Measurements from ENCODE around the gene ATP9A. TPM values are rescaled to one million over a fixed set of nuclear protein-coding genes. Genes with fewer than 3 reads are reported as not detected.

Gene ATP9A
- polyA plus RNA-seq, 1 of the 3 experiments (the other 2 are of a cell fraction) = 11.0 TPM

DNA sequence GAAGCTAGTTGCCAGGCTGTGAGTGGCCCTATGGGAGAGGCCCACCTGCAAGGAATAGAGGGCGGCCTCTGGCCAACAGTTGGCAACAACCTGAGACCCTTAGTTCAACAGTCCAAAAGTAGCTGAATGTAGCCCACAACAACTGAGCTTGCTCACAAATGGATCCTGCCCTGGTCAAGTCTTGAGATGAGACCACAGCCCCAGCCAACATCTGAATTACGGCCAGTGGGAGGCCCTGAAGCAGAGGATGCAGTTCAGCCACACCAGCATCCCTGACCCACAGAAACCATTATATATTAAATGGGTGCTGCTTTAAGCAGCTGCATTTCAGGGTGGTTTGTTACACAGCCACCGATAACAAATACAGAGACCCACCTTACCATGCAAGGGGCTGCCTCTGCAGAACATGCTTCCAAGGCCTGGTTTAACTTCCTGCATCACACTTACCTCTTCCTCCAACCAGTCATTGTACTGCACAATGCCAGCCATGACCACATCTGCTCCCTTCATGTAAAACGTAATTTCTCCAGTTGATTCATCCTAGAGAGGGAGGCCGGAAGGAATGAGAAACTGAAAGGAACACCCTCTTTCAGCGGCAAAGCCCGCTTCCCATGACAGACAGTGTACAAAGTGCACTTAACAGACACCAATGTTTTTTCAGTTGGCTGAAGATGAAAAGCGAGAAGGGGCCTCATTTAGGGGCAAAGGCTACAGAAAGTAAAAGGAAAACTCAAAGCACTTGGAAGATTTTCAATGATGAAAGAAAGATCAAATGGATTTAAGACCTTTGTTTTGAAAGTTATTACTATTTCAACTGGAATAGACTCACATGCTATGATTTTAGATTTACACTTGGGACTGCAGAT lies 139.4 kb downstream of the ATP9A start (continued):
- TF ChIP-seq, protein P1, sequence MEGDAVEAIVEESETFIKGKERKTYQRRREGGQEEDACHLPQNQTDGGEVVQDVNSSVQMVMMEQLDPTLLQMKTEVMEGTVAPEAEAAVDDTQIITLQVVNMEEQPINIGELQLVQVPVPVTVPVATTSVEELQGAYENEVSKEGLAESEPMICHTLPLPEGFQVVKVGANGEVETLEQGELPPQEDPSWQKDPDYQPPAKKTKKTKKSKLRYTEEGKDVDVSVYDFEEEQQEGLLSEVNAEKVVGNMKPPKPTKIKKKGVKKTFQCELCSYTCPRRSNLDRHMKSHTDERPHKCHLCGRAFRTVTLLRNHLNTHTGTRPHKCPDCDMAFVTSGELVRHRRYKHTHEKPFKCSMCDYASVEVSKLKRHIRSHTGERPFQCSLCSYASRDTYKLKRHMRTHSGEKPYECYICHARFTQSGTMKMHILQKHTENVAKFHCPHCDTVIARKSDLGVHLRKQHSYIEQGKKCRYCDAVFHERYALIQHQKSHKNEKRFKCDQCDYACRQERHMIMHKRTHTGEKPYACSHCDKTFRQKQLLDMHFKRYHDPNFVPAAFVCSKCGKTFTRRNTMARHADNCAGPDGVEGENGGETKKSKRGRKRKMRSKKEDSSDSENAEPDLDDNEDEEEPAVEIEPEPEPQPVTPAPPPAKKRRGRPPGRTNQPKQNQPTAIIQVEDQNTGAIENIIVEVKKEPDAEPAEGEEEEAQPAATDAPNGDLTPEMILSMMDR (IDR thresholded peaks at IDR 0.05) = no peak
- TF ChIP-seq SMC3 (IDR thresholded peaks at IDR 0.05; ENCODE audit: low read depth, low read length) (no peak), POLR2AphosphoS5 (IDR thresholded peaks at IDR 0.05; ENCODE audit: low read depth, low read length) (no peak), MEF2A (IDR thresholded peaks at IDR 0.05; ENCODE audit: borderline replicate concordance, low read depth) (no peak), MXI1 (IDR thresholded peaks at IDR 0.05; ENCODE audit: low read depth, low read length) (no peak), RCOR1 (IDR thresholded peaks at IDR 0.05; ENCODE audit: low read length) (no peak), GABPA (IDR thresholded peaks at IDR 0.05; ENCODE audit: low read depth) (no peak)

DNA sequence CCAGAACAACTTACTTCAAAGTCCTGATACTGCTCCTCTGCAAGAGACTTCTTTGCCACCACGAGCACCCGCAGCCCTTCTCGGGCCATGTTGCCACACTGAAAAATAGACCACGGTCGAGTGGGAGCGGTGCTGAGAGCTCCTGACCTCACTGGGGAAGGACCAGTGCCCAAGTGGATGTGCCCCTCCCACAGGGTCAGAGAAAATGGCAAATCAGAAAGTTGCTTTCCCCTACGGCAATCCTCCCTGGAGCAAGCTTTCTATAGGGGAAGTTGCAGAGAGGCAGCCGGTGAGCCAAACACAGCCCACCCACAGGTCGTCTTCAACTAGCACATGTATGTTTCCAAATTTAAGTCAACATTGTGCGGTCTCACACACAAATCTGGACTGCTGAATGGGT lies 140.6 kb downstream of the ATP9A start:
- TF ChIP-seq, protein P2, sequence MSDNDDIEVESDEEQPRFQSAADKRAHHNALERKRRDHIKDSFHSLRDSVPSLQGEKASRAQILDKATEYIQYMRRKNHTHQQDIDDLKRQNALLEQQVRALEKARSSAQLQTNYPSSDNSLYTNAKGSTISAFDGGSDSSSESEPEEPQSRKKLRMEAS (IDR thresholded peaks at IDR 0.05; ENCODE audit: low read depth) = no peak
- TF ChIP-seq MXI1 (IDR thresholded peaks at IDR 0.05; ENCODE audit: low read depth, low read length) (no peak), NRF1 (IDR thresholded peaks at IDR 0.05; ENCODE audit: low read depth, low read length) (no peak), FOXJ3 (CRISPR knock-in tag; IDR thresholded peaks at IDR 0.05) (no peak), MEF2A (IDR thresholded peaks at IDR 0.05; ENCODE audit: borderline replicate concordance, low read depth) (no peak), FOSL2 (IDR thresholded peaks at IDR 0.05; ENCODE audit: borderline replicate concordance, low read depth) (no peak), FOXM1 (IDR thresholded peaks at IDR 0.05; ENCODE audit: low read depth) (no peak)
- TF ChIP-seq, protein P3, sequence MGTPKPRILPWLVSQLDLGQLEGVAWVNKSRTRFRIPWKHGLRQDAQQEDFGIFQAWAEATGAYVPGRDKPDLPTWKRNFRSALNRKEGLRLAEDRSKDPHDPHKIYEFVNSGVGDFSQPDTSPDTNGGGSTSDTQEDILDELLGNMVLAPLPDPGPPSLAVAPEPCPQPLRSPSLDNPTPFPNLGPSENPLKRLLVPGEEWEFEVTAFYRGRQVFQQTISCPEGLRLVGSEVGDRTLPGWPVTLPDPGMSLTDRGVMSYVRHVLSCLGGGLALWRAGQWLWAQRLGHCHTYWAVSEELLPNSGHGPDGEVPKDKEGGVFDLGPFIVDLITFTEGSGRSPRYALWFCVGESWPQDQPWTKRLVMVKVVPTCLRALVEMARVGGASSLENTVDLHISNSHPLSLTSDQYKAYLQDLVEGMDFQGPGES (IDR thresholded peaks at IDR 0.05; ENCODE audit: low read depth, low read length) = no peak
- TF ChIP-seq, protein P4, sequence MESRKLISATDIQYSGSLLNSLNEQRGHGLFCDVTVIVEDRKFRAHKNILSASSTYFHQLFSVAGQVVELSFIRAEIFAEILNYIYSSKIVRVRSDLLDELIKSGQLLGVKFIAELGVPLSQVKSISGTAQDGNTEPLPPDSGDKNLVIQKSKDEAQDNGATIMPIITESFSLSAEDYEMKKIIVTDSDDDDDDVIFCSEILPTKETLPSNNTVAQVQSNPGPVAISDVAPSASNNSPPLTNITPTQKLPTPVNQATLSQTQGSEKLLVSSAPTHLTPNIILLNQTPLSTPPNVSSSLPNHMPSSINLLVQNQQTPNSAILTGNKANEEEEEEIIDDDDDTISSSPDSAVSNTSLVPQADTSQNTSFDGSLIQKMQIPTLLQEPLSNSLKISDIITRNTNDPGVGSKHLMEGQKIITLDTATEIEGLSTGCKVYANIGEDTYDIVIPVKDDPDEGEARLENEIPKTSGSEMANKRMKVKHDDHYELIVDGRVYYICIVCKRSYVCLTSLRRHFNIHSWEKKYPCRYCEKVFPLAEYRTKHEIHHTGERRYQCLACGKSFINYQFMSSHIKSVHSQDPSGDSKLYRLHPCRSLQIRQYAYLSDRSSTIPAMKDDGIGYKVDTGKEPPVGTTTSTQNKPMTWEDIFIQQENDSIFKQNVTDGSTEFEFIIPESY (IDR thresholded peaks at IDR 0.05; ENCODE audit: borderline replicate concordance, low read depth) = no peak
- TF ChIP-seq, protein P5, sequence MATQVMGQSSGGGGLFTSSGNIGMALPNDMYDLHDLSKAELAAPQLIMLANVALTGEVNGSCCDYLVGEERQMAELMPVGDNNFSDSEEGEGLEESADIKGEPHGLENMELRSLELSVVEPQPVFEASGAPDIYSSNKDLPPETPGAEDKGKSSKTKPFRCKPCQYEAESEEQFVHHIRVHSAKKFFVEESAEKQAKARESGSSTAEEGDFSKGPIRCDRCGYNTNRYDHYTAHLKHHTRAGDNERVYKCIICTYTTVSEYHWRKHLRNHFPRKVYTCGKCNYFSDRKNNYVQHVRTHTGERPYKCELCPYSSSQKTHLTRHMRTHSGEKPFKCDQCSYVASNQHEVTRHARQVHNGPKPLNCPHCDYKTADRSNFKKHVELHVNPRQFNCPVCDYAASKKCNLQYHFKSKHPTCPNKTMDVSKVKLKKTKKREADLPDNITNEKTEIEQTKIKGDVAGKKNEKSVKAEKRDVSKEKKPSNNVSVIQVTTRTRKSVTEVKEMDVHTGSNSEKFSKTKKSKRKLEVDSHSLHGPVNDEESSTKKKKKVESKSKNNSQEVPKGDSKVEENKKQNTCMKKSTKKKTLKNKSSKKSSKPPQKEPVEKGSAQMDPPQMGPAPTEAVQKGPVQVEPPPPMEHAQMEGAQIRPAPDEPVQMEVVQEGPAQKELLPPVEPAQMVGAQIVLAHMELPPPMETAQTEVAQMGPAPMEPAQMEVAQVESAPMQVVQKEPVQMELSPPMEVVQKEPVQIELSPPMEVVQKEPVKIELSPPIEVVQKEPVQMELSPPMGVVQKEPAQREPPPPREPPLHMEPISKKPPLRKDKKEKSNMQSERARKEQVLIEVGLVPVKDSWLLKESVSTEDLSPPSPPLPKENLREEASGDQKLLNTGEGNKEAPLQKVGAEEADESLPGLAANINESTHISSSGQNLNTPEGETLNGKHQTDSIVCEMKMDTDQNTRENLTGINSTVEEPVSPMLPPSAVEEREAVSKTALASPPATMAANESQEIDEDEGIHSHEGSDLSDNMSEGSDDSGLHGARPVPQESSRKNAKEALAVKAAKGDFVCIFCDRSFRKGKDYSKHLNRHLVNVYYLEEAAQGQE (IDR thresholded peaks at IDR 0.05; ENCODE audit: low read depth, low read length) = no peak
- TF ChIP-seq, protein P1 (IDR thresholded peaks at IDR 0.05) = no peak
- no peak overlapping the region for H3K4me2 ChIP-seq
- H3K36me3 ChIP-seq (replicated peaks in 1 of 2; ENCODE audit: control insufficient read depth in 1 of 2, insufficient read depth in 2 of 2, low read length in 1 of 2) = no peaks in the 10 kb centered on the region
- ChIA-PET CTCF (interaction anchor here (0.9 to 7.0 kb wide), 4 partner anchors 32 to 639 kb away, joined by 3 to 38 read pairs (median 6); no protein-coding TSS in a partner anchor), POLR2A (no interaction called here)
- H3K79me2 ChIP-seq (ENCODE audit: insufficient read depth) = no peaks in the 10 kb centered on the region; the same call in 1 of the 2 replicates
- 92% methylated on average over 10 of the region's 10 CpGs for WGBS (ENCODE audit: low lambda C conversion rate)
- DNase-seq = no peak
- H3K9ac ChIP-seq = no peak overlapping the region
- no peak overlapping the region for H2AFZ ChIP-seq (ENCODE audit: low read depth)
- H3F3A ChIP-seq (replicated peaks; ENCODE audit: insufficient read depth) = peaks cover 10% of the 10 kb centered on the region
- peaks cover 13 to 21% of the 10 kb centered on the region in 2 experiments for H3K4me1 ChIP-seq (ENCODE audit: control insufficient read depth in 1 of 2, insufficient read depth in 2 of 2, low read depth in 1 of 2, low read length in 1 of 2)
- H3K27me3 ChIP-seq (ENCODE audit: insufficient read depth) = no peaks in the 10 kb centered on the region
- H3K9me2 ChIP-seq = no peaks in the 10 kb centered on the region
- no peaks in the 10 kb centered on the region for H4K20me1 ChIP-seq (ENCODE audit: insufficient read depth)
- H3K27ac ChIP-seq (ENCODE audit: low read depth in 2 of 2, low read length in 1 of 2) = no peak overlapping the region
- no peaks in the 10 kb centered on the region for H3K9me3 ChIP-seq
- H3K4me3 ChIP-seq (ENCODE audit: low read depth in 2 of 2, low read length in 1 of 2) = no peak overlapping the region
